22Rv1 (cell line): ENCODE measurements around the gene MED12L.

ENCODE experiments used
- ZFX ChIP-seq: fragments of 450-650 bp; IDR thresholded peaks from 2 replicates; pipeline ENCODE4 v1.6.1; 2017; ENCODE audit warnings: antibody characterized with exemption, borderline replicate concordance
- TF ChIP-seq, protein P1 (sequence below): fragments of 450-650 bp; IDR thresholded peaks from 2 replicates; pipeline ENCODE4 v1.5.1; 2017; ENCODE audit warnings: mild to moderate bottlenecking

DNA sequence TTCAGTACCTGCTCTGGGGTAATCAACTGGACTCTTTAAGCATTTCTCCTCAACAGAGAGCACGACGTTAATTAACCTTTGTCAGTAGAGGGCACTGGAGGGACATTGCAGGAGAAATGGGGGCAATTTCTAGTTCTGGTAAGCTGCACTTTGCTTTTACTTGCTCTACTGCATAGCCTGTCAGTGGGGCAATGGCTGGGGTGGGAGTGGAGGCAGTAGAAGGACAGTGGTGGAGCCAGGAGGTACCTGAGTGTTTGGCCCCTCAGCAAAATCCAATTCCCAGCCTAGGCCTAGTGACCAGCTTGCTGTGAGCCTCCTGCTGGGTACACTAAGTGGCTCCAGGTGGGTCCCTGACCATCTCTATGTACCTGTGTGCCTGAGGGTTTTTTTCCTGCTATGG is 18.3 kb upstream of the MED12L start:
- TF ChIP-seq, protein P1, sequence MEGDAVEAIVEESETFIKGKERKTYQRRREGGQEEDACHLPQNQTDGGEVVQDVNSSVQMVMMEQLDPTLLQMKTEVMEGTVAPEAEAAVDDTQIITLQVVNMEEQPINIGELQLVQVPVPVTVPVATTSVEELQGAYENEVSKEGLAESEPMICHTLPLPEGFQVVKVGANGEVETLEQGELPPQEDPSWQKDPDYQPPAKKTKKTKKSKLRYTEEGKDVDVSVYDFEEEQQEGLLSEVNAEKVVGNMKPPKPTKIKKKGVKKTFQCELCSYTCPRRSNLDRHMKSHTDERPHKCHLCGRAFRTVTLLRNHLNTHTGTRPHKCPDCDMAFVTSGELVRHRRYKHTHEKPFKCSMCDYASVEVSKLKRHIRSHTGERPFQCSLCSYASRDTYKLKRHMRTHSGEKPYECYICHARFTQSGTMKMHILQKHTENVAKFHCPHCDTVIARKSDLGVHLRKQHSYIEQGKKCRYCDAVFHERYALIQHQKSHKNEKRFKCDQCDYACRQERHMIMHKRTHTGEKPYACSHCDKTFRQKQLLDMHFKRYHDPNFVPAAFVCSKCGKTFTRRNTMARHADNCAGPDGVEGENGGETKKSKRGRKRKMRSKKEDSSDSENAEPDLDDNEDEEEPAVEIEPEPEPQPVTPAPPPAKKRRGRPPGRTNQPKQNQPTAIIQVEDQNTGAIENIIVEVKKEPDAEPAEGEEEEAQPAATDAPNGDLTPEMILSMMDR: peak; percentile 71
- no peak for TF ChIP-seq ZFX
